ENCODE measurements around the gene NEGR1.

Gene NEGR1

DNA sequence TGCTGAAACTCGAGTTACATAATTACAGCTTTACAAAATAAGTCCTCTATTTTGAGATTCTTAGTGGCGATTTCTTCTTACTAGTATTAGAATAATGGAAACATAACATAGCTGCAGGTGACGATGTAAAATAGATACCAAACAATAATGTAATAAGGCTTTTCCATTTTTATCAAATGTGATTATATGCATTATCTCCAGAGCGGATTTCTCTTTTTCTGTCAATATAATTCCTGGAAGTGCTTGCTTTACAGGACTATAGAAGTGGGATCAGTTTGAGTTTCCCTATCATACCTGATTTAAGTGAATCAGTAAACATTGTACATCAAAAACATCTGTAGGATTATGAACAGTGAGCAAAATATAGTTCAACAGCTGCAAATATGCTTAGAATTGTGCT, 442.5 kb downstream of the NEGR1 start:
- FAIRE-seq, result no peak

DNA sequence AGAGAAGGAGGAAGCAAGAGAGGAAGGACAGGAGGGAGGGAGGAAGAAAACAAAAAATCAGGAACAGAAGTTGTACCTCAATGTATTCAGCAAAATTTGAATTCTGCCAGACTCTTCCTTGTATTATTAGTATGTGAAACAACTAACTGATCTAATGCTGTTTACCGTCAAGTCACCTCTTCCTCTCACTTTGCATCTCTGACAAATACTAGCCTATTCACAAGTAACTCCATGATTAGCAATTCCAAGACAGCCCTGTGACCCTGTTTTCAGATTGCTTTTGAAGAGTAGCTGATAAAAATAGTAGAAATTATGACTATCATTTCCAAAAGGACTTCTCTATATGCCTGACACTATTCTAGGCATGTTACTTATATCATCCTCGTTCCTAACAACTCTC, 445.4 kb downstream of the NEGR1 start:
- no peak for FAIRE-seq

DNA sequence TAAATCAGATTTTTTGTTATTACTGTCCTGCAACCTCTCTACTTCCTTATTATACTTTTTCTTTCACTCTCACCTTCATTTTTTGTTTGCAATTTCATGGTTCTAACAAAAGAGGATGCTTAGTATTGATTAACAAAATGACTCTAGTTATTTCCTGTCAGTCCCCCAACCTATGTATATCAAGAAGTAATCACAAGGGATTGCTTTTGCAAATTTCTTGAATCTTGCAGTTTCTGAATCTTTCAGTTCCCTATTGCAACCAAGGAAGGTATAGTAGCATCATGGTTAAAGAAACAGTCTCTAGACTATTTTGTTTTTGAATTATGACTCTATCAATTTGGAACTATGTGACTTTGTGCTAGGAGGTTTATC, 446.9 kb downstream of the NEGR1 start:
- FAIRE-seq, result no peak

DNA sequence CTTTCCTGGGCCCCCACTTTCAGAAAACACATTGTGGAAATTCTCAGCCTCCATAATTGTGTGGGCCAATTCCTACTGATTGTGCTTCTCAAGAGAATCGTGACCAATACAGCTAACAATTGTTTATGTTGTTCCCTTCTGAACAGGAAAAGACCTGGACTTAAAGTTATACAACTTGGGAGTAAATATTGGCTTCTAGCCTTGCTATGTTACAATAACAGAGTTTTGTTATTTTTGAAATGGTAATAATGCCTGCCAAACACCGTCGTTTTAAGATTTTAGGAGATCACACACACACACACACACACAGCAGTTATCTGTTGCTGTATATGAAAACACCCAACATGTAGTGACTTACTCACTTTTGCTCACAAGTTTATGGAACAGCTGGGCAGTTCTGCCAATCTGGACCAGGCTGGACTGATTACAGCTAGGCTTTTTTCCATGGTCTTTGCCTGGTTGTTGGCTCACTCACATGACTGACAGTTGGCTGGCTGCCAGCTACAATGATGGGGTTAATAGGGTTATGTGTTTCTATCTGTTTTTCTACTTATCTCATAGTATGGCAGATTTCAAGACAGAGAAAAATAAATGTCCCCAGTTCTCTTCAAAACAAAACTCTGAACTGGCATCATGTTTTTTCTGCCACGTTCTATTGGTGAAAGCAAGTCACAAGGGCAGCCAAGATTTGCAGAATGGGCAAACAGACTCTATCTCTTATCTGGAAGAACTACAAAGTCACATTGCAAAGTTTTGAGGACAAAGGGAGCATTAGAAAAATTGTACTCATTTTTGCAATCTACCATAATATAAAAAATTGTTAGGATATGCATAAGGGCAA, 447.5 kb downstream of the NEGR1 start:
- no peak for FAIRE-seq

DNA sequence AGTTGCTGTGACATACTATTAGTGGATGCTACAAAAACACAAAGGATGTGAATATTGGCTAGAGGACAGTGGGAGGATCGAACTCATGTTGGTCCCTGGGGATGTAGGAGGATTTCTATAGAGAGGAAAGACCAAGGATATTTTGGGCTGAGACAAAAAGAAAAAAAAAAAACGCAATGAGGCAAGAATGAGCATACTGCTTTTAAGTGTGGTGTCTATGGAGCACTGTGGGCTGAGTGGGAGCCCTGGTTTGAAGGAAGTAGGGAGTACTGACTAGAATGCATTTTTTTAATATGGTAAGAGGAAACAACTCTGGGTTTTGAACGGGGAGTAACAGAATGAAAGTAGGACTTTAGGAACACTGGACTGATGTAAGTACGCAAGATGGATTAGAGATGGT, 450.7 kb downstream of the NEGR1 start:
- no peak for FAIRE-seq

DNA sequence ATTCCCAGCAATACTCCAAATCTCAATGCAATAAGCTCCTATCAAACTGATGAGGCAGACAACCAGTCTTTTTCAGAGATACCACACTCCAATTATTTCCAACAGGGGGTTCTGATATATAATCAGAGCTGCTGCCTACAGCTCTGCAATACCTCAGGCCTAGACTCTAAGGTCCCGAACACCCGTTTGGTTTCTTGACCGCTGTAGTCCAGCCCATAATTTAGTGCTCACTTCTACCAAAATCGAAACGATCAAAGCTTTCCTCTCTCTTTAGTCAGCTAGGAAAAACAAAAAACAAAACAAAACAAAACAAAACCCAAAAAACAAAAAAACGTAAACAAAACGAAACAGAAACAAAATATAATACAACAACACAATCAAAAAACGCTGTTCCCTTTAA, 453.0 kb downstream of the NEGR1 start:
- no peak for FAIRE-seq

DNA sequence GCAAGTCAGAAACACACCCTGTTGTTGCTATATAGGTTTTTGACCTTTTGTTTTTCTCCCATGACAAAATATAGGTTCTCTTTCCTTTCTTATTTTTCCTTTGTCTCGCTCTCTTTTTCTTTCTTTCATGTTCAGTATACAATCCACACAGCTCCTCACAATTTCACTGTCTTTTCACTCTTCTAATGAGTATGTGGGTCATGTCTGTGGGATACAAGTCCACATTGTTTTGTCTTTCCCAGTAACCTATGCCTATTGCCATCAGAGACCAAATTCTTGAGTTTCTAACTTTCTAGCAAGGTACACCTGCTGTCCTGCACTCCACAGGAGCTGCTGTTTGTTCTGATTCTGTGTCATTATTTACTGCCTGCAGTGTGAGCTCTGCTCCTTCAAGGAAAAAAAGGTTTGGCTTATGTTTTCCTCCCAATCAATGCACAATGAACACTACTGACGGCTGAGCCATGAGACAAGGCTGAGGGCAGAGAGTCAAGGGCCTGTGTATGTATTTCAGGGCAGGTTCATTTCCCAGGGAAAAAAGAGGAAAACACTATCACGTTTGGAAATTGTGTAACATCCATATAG, 453.8 kb downstream of the NEGR1 start:
- no peak for FAIRE-seq

DNA sequence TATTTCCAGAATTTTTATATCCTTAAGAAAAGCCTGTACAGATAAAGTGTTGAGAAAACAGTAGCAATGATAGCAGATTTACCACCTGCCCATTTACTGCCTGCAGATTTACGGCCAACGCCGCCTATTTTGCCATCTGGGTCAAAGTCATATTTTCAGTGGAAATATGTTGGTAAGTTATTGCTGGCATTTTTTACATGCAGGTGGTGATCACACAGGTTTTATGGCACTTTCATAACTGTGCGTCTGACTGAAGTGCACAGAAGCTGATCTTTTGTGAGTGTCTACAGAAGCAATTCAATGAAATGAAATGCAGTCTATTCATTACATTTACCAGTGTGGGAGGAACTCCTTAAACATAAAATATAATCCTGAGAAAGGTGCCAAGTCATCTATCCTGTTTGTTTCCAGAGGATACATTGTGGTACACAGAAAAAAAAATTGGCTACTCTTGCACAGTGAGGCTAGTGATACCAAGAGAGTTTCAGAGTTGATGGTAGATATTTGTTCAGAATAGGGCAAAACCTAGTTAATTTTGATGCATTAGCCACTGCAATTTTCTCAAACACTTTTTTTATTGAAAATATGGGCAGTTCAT, 458.5 kb downstream of the NEGR1 start:
- peak; percentile 41 for FAIRE-seq

DNA sequence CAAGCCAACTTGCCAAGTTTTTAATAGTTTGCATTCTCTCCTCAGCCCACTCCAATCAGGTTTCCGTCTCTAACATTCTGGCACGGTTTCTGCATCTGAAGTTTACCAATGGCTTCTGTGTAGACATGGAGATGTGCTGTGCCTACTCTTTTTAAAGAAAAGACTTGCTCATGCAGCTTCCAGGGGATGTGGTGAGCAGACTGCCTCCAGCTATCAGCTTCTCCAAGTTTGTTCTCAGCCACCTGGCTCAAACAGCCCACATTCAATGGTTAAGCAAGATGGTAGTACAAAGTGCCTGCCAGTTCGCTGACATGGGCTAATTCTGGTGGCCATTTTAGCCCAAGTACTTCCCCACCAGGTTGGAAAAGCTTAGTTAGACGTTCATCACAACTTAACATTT, 465.3 kb downstream of the NEGR1 start:
- no peak for FAIRE-seq

DNA sequence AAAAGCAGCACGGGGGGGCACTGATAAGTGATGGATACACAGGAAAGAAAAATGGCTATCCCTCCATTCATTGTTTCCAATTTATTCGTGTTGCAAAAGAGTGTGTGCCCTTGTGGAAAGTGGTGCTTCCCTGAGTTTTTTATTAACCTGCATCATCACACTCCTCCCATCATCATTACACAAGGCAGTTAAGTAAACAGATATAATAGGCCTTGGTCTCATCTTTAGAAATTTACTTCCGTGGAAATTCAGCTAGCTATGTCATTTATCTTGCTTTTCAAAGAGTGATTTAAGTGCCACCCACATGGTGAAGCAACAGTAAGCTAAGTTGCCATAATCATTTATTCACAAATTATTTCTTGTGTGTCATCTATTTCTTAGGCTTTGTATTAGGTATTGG, 473.3 kb downstream of the NEGR1 start:
- no peak for FAIRE-seq

DNA sequence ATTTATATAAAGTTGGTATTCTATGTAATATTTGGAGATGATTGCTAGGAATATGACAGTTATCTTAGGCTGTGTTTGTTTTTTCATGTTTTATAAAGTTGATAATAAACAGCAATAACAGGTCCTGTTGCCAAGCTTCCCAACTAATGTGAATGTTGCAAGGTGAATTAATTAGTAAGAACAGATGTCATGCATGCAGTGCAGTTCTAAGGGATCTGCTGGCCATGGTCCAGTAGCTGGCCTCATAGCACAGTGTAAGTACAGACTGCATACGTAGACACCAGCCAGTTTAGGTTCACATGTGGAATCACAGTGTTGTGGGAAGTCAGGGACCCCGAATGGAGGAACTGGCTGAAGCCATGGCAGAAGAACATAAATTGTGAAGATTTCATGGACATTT, 478.2 kb downstream of the NEGR1 start:
- no peak for FAIRE-seq

DNA sequence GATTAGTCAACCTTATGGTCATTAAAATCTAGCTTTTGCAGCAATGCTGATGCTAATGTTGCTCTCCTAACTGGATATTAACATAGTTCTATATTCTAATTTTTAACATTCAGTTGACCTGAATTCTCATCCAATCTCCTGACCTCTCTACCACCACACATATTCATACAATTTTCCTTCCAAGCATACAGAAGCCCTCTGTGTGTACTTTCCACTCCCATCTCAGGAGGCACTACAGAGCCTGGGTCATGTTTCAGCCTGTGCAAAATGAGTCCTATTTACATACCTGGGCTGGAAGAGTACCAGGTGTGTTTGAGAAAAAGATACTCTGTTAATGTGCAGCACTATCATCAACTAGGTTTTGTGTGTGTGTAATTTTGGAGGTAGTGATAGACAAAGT, 486.3 kb downstream of the NEGR1 start:
- FAIRE-seq, result no peak

DNA sequence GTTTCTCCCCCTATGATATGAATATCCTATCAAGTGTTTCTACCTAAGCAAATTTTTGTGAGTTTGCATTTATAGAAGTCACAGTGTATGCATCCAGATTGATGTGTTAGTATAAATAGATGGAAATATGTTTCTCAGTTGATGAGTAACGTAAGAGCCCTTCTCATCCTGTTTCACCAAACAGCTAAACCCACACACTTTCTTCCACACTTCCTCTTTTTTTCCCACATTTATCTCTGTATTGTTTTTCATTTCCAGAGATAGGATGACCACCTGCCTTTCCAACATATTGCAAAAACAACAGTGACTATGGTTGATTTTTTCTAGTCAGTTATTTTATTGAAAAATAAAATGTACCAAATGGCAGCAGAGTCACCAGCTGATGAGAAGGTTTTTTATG, 490.1 kb downstream of the NEGR1 start:
- FAIRE-seq, result no peak

DNA sequence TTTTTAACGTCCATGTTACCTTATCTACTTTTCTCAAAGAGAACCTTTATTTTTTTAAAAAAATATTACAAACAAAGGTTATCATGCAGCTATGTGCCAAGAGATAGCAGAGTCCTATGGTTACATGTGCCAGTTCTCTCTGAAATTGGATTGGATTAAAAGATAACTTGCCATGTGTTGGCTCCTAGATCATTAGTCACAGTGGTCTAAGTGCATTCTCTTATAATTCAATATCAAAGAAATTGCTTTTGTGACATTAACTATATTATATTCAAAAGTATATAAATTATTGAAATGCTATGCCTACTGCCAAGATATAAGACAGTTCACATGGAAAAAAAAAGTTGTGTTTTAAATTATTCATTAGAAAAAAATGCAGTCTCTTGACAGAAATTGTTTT, 494.2 kb downstream of the NEGR1 start:
- no peak for FAIRE-seq

DNA sequence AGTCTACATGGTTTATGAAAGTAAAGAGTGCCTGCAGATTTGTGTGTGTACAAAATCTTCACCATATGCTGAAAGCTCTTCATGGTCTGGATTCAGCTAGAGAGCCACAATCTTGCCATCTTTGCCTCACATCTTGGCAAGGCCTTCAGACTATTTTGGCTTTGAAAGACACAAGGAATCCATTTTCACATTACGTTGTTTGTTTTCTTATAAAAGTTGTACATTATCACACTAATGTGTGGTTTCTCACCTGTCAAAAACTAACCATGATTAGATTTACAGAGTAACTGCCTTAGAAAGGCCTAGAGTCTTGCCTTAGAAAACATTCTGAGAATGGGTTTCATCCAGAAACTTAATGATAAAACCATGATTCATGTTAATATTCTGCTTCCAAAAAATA, 494.6 kb downstream of the NEGR1 start:
- no peak for FAIRE-seq

DNA sequence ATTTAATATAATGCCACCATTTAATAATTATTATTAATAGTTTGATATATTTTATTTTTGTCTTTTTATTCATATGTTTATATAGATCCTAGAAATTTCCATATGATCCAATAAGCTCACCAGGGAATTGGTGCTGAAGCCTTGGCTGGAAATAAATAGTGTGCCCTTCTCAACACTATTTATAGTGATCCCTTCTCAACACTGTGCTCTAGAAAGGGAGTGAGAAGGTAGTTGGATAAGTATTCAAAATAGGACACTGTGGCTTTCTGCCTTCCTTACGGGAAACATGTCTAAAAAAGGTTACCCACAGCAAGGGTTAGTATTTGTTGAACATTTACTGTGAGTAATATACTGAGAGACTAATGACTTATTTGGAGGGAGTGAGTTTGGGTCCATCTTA, 496.1 kb downstream of the NEGR1 start:
- no peak for FAIRE-seq

DNA sequence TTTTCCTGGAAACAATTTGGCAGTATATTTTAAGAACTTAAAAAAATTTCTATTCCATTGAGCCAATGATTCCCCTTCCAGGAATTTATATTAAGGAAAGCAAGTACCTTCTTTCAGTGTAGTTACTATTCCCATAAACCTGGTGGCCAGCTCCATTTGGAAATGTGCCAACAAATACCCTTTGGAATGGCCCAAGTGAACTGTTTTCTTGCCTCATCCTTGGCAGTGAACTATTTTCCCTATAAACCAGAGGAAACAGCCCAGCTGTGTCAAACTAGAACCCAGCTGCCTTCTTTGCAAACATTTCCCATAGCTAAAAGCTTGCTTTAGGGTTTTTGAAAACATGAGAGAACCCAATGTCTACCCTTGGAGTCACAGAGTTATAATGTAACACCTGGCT, 496.9 kb downstream of the NEGR1 start:
- FAIRE-seq, result no peak

DNA sequence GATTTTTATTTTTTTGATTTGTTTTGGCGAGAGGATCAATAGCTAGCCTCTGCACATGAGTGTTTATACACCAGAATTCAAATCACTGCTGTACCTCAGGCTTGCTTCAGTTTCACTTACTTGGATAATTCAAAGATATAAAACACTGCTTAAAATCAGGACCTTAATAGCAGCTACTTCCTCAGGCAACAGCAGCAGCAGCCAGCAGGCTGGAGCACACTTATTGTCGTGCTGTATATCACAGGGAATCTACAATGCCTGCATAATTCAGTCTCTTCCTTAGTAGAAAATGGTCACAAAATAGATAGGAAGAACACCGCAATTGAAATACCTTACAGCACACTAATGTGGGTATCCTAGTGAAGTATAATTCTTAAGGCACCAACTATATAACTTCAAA, 497.3 kb downstream of the NEGR1 start:
- no peak for FAIRE-seq

DNA sequence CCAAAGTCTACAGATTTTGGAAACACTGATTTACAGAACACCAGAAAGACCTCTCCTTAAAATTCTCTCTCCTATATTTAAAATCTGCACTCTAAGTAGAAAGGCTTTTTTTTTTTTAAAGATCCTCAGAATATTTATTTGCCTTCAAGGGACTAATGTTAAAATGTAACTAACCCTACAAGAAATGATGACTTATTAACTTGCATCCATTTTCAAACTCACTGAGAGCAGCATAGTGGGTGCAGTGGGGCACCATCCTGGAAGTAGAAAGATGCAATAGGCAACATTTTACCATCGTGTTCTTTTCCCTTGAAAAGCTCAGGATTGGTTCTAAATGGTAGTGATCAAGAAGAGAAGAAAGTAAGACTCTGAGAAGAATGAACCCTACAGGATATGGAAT, 498.1 kb downstream of the NEGR1 start:
- no peak for FAIRE-seq

DNA sequence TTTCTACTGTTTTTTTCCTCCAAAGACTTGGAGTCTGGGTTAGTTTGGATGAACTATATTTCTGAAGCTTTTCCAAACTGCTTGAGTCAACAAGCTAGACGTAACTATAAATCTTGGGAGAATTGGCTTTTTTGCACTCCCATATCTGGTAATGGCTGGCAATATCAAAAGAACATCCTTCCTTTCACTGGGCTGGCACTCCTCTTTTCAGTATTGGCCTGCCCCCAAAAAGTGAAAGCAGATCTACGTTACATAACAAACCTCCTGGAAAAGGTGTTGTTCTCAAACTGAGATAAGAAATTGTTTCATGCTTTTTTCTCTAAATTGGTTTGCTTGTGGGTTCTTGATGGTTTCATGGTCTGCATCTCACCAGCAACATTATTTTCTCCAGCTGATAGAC, 499.3 kb downstream of the NEGR1 start:
- FAIRE-seq, result no peak

DNA sequence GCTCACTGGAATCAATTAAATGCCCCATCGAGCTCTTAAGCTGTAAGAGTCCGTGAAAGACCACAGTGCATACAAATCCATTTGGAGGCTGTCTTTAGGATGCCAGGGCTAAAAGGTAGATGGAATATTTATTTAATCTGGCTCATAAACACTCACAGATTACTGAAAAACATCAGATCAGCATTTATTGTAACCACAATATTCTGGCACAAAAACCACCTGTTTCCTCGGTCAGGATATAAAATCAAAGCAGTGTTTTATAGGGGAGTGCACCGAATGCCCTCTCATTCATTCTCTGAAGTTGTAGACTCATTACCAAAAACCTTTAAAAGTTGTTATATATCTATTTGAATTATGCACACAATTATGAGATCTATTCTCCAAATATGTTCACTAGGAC, 500.9 kb downstream of the NEGR1 start:
- FAIRE-seq, result no peak

DNA sequence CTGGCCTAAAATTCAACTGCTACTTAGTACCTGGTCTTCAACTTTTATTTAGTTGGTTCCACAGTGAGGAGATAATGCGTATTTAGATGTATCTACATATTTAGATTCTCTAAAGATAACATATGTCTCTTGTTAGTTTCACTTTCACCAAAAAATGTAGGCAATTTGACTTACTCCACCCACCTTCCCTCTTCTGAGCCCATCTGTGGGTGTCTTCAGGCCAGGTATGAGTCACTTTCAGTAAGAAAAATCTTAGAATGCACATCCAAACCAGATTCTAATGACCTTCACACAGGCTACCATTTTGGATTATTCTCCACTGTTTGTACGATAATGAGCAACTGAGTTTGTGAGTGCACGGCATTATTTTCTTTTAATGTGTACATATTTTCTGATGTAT, 501.7 kb downstream of the NEGR1 start:
- no peak for FAIRE-seq

DNA sequence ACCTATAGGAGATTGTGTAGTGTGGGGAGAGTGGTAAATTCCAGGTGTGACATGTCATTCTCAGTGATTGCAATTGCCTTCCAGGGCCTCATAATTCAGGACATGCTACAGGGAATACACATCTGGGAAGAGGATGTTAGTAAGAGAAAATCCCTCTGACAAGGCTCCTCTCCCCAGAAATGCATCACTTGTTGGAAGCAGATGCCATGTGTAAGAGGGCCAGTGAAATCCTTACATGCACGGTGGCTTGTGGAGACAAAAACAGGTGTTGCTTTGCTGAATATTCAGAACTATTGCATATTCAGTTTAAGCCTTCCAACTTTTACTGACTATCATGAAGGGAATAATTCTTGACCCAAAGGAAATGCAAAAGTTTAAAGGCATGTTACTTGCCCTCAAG, 503.4 kb downstream of the NEGR1 start:
- FAIRE-seq, result no peak

DNA sequence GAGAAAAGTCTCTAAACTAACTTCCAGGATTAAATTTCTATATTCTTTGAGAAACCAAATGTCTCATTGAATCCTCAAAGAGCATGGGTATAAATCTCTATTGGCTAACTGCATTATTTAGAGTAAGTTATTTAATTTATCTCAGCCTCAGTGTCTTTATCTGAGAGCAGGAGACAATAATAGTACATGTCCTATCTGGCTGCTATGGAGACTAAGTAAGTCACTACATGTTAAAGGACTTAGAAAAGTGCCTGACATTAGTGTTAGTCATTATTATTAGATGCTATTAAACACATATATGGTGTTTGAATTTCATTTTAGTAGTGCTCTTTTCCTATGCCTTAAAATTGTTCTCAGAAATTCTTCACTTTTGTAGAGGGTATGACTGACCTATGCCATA, 505.2 kb downstream of the NEGR1 start:
- no peak for FAIRE-seq

DNA sequence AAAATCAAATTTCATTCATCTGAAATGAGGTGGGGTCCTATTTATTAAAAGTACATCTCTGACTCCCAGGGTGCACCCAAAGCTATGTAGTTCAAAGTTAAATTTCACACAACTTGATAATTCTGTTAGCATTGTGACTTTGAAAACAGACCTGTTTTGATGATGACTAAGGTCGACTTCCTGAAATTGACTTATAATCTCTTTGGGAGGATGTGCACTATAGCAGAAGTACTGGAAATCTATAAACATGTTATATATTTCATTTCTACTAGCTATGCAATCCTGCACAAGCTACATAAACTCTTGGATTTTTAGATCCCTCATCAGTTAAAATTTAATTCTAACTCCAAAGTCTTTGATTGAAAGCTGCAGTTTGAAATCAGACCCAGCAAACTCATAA, 507.6 kb downstream of the NEGR1 start:
- no peak for FAIRE-seq

Data from colon (tissue), 2 donors.